CD4-positive, alpha-beta T cell (primary cell): ENCODE measurements around the gene EPHB4. TPM values are rescaled to one million over a fixed set of nuclear protein-coding genes. Genes with fewer than 3 reads are reported as not detected.
A peak's percentile ranks its signal among the peaks of the same experiment; 100 is the strongest.

Experiments
- ATAC-seq: fragments of 200-7000 bp; cut with Tn5 transposase; one replicate; pipeline ENCODE4 v1.10.0; 2022; ENCODE audit warnings: mild to moderate bottlenecking; ENCODE audit not compliant: poor library complexity
- CTCF ChIA-PET: fragments of 350-600 bp; sonication (Branson Sonifier 250); formaldehyde crosslinking; loops from one replicate; lab custom pipeline; 2021; ENCODE audit warnings: antibody characterized with exemption, inconsistent platforms; lab: Charles Lee
- POLR2A ChIA-PET: fragments of 350-600 bp; sonication (Branson Sonifier 250); formaldehyde crosslinking; loops from one replicate; lab custom pipeline; 2021; ENCODE audit warnings: antibody characterized with exemption, inconsistent platforms; lab: Charles Lee
- DNase-seq, 14 experiments: peaks; one replicate each; pipeline ENCODE4 v3.0.0-alpha.2; 2013 to 2020; ENCODE audit warnings: mixed read lengths in 2 of 14
- H3K27ac ChIP-seq, 2 donors: one replicate each; pipeline versions ENCODE4 v1.5.1 to v1.7.0; 2013; ENCODE audit warnings: low read length in 2 of 2, low read depth in 1 of 2, mild to moderate bottlenecking in 1 of 2
- H3K27me3 ChIP-seq, 2 experiments: 1 replicate in 1 of 2; 2 replicates in 1 of 2; pipeline versions ENCODE4 v1.6.1 to v1.7.0; 2013; ENCODE audit warnings: low read length in 2 of 2, control low read depth in 1 of 2, mild to moderate bottlenecking in 1 of 2, moderate library complexity in 1 of 2; ENCODE audit not compliant: insufficient read depth in 2 of 2, control insufficient read depth in 1 of 2
- H3K36me3 ChIP-seq: one replicate; pipeline ENCODE4 v1.6.1; 2013; ENCODE audit warnings: low read length, control low read depth; ENCODE audit not compliant: insufficient read depth
- H3K4me1 ChIP-seq: one replicate; pipeline ENCODE4 v1.6.1; 2013; ENCODE audit warnings: low read length, control low read depth; ENCODE audit not compliant: insufficient read depth
- H3K4me3 ChIP-seq: one replicate; pipeline ENCODE4 v1.5.1; 2013; ENCODE audit warnings: mild to moderate bottlenecking, low read length, moderate library complexity
- H3K9me3 ChIP-seq, 2 experiments: 1 replicate in 1 of 2; 2 replicates in 1 of 2; pipeline versions ENCODE4 v1.6.1 to v1.7.0; 2013; ENCODE audit warnings: low read length in 2 of 2, mild to moderate bottlenecking in 2 of 2, control low read depth in 1 of 2, moderate library complexity in 1 of 2; ENCODE audit not compliant: control insufficient read depth in 1 of 2, insufficient read depth in 1 of 2
- H3K27ac Mint-ChIP-seq: one replicate; pipeline ENCODE4 v1.8.0; 2020; ENCODE audit warnings: mixed read lengths
- H3K27me3 Mint-ChIP-seq: one replicate; pipeline ENCODE4 v1.8.0; 2021; ENCODE audit warnings: mixed read lengths
- H3K36me3 Mint-ChIP-seq: one replicate; pipeline ENCODE4 v1.8.0; 2021; ENCODE audit warnings: low read depth, mixed read lengths
- H3K4me1 Mint-ChIP-seq: one replicate; pipeline ENCODE4 v1.8.0; 2021; ENCODE audit warnings: low read depth, mixed read lengths
- H3K4me3 Mint-ChIP-seq: one replicate; pipeline ENCODE4 v1.8.0; 2020; ENCODE audit warnings: mild to moderate bottlenecking, mixed read lengths
- H3K9me3 Mint-ChIP-seq: one replicate; pipeline ENCODE4 v1.8.0; 2020; ENCODE audit warnings: mixed read lengths
- intact Hi-C, 2 experiments: fragments of 100-400 bp; cut with DNase I in 1 of 2; cut with micrococcal nuclease in 1 of 2; formaldehyde crosslinking; loops; one replicate each; pipeline versions ENCODE4 v1.15.1 to v1.9.0; 2023 to 2025; cut with DNase I, micrococcal nuclease
- polyA plus RNA-seq, 2 donors: library from polyadenylated mRNA; unstranded; fragments of 120-200 nt; gene quantifications; one replicate each; pipeline ENCODE4 v1.2.1, GENCODE V29; 2013
- total RNA-seq, 174 experiments: library from RNA in 2 of 174; stranded (reverse) in 2 of 174; gene quantifications; one replicate each; pipeline ENCODE4 v1.2.3 and lab custom pipeline; 2021 to 2026
- TF ChIP-seq, protein P1 (sequence below): fragments of 200-600 bp; IDR thresholded peaks from one replicate; pipeline ENCODE4 v1.8.0; 2022; ENCODE audit warnings: antibody characterized with exemption, mild to moderate bottlenecking

Gene EPHB4
- 1 to 10 TPM; 8.4 to 8.9 TPM for total RNA-seq
- 2.7 TPM for polyA plus RNA-seq (2013, experiment 1 of 2)
- 7.3 TPM for polyA plus RNA-seq (2013, experiment 2 of 2)
- 1.2 to 28.0 (median 5.8) reads per million in 172 experiments for total RNA-seq (lab: John Stamatoyannopoulos, UW)

DNA sequence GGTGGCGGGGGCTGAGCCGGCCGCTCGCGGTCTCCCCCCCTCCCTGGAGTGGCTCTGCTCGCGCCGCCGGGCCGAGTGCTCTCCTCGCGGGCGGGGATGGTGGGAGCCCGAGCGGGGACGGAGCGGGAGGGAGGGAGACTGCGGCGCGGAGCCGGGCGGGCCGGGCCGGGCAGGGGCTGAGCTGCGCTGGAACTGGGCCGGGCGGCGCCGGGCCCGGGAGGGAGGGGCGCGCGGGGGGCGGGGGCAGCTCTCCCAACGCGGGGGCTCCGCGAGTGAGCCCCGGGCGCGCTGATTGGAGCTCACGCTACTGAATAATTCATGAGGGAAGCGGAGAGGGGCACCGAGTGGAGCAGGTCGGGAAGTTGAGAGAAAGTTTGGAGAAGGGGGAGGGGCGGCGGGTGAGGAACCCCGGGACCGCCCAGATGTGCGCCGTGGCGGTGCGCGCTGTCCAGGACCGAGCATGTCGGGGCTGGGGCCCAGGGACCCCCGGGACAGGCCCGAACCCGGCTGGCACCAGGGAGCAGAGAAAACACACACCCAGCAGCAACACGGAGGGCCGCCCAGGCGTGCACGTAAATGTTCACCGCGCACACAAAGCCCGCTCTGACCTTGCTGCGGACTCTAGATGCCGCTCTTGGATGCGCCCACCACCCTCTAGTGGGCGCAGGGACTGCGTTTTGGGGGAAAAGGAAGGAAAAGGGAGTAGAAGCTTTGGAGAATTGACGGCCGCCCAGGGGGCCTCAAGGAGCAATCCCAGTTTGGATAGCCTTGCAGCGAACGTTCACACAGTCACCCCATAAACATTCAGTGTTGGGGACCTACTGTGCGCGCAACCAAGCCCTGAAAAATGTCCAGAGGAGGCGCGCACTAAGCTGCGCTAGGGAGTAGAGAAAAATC lies at the start of gene EPHB4:
EPHB4 (minus strand) TSS at position 194 of the 897 bp plus-strand sequence. CDS start 493 bp downstream, outside the sequence.
- ChIA-PET POLR2A (interaction anchor here (0.8 kb wide), 1 partner anchor 25 kb away, joined by 4 read pairs; the partner anchor contains the start of gene SLC12A9), CTCF (interaction anchor here (1.2 kb wide), 1 partner anchor 24 kb away, joined by 3 read pairs; no protein-coding TSS in a partner anchor)
- H3K27me3 Mint-ChIP-seq, result peaks cover 44% of the 10 kb centered on the region

DNA sequence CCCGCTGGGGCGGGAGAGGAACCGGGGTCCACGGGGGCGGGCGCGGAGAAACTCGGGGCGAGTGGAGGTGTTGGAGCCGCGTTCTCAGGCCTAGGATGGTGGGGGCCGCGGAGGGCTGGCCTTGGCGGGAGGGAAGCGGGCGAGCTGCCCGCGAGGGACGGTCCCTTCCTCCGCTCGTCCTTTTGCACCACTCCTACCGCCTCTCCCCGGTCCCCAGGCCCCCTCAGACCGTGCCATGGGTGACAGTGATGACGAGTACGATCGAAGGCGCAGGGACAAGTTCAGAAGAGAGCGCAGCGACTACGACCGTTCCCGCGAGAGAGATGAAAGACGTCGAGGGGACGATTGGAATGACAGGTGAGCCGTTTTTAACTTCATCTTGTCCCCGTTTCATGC lies 48.0 kb upstream of the EPHB4 start:
- Histone ChIP-seq H3K9me3 (no peaks in the 10 kb centered on the region), H3K4me3 (peak overlapping the region; percentile 96), H3K27ac (peak overlapping the region; percentile 91), H3K4me1 (peaks cover 51% of the 10 kb centered on the region), H3K36me3 (peaks cover 21% of the 10 kb centered on the region), H3K27me3 (no peaks in the 10 kb centered on the region)
- H3K36me3 Mint-ChIP-seq, result peaks cover 62% of the 10 kb centered on the region
- ChIA-PET POLR2A (interaction anchor here (0.6 to 4.2 kb wide), 24 partner anchors 8 to 1996 kb away, joined by 3 to 206 read pairs (median 4); partner anchors contain the start of genes ACHE, FBXO24, MOSPD3 and POP7), CTCF (interaction anchor here (1.2 to 2.4 kb wide), 3 partner anchors 19 to 369 kb away, joined by 3 to 13 read pairs (median 4); partner anchors contain the start of gene SLC12A9)
- H3K4me1 Mint-ChIP-seq, result peaks cover 54% of the 10 kb centered on the region
- H3K9me3 Mint-ChIP-seq, result no peaks in the 10 kb centered on the region
- intact Hi-C loops, result loop anchor here (1.0 to 5.0 kb wide), 3 partner anchors 12 to 367 kb away; partner anchors contain the start of gene UFSP1 (in 1 of the 2)
- peak in 4 of 14 experiments; percentile 25 to 65 (median 46) for DNase-seq
- peak overlapping the region; percentile 100 for H3K4me3 Mint-ChIP-seq
- no peaks in the 10 kb centered on the region for H3K27me3 Mint-ChIP-seq
- H3K27ac Mint-ChIP-seq, result peak overlapping the region; percentile 96
- peak; percentile 25 for ATAC-seq
- TF ChIP-seq, protein P1, sequence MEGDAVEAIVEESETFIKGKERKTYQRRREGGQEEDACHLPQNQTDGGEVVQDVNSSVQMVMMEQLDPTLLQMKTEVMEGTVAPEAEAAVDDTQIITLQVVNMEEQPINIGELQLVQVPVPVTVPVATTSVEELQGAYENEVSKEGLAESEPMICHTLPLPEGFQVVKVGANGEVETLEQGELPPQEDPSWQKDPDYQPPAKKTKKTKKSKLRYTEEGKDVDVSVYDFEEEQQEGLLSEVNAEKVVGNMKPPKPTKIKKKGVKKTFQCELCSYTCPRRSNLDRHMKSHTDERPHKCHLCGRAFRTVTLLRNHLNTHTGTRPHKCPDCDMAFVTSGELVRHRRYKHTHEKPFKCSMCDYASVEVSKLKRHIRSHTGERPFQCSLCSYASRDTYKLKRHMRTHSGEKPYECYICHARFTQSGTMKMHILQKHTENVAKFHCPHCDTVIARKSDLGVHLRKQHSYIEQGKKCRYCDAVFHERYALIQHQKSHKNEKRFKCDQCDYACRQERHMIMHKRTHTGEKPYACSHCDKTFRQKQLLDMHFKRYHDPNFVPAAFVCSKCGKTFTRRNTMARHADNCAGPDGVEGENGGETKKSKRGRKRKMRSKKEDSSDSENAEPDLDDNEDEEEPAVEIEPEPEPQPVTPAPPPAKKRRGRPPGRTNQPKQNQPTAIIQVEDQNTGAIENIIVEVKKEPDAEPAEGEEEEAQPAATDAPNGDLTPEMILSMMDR, result no peak

More for the DNA sequence above, at the start of gene EPHB4:
- H3K4me3 ChIP-seq, result peak within 1 kb of the TSS; percentile 34
- ATAC-seq (peak; percentile 37), DNase-seq (no peak)
- H3K4me1 Mint-ChIP-seq, result peaks cover 24% of the 10 kb centered on the region
- no peak within 1 kb of the TSS for H3K27ac Mint-ChIP-seq
- H3K9me3 Mint-ChIP-seq, result no peaks in the 10 kb centered on the region
- no peaks in the 10 kb centered on the region for H3K36me3 Mint-ChIP-seq
- peak within 1 kb of the TSS; percentile 82 for H3K4me3 Mint-ChIP-seq
- no peak within 1 kb of the TSS for H3K27ac ChIP-seq
- intact Hi-C loops, result no loop called here
- TF ChIP-seq, protein P1, result no peak
- peaks cover 37% of the 10 kb centered on the region in 2 experiments for H3K27me3 ChIP-seq
- H3K9me3 ChIP-seq, result peaks cover 0 to 12% of the 10 kb centered on the region in 2 experiments
- H3K4me1 ChIP-seq, result peaks cover 29% of the 10 kb centered on the region
- no peaks in the 10 kb centered on the region for H3K36me3 ChIP-seq
